GM23248 (cell line): ENCODE data around the gene GSTM2. TPM values are rescaled to one million over a fixed set of nuclear protein-coding genes. Genes with fewer than 3 reads are reported as not detected.
"Not testable (repeated sequence)": the region's sequence is repeated elsewhere in the genome, so short reads cannot be mapped to it uniquely, and the experiment has no call there.

Experiments used
- DNase-seq: peaks from one replicate; pipeline ENCODE4 v3.0.0-alpha.2; 2015
- H2AFZ ChIP-seq: fragments of 200-600 bp; sonication (generic); 2 replicates; pipeline ENCODE4 v1.6.1; 2016; ENCODE audit warnings: antibody characterized with exemption
- H3F3A ChIP-seq: fragments of 200-600 bp; sonication (generic); 2 replicates; pipeline ENCODE4 v1.6.1; 2016; ENCODE audit warnings: mild to moderate bottlenecking, antibody characterized with exemption, mixed run types; ENCODE audit not compliant: insufficient read depth
- H3K27ac ChIP-seq: fragments of 200-600 bp; sonication (generic); 2 replicates; pipeline ENCODE4 v1.5.1; 2016; ENCODE audit warnings: mild to moderate bottlenecking
- H3K27me3 ChIP-seq: fragments of 200-600 bp; sonication (generic); replicated peaks from 2 replicates; pipeline ENCODE4 v1.6.1; 2016; ENCODE audit warnings: mild to moderate bottlenecking; ENCODE audit not compliant: insufficient read depth
- H3K36me3 ChIP-seq: fragments of 200-600 bp; sonication (generic); 2 replicates; pipeline ENCODE4 v1.6.1; 2016; ENCODE audit warnings: low read depth, mild to moderate bottlenecking
- H3K4me1 ChIP-seq: fragments of 200-600 bp; sonication (generic); 2 replicates; pipeline ENCODE4 v1.6.1; 2016; ENCODE audit warnings: mild to moderate bottlenecking; ENCODE audit not compliant: insufficient read depth
- H3K4me2 ChIP-seq: fragments of 200-600 bp; sonication (generic); one replicate; pipeline ENCODE4 v1.6.1; 2016; ENCODE audit warnings: mild to moderate bottlenecking; ENCODE audit not compliant: unreplicated experiment
- H3K4me3 ChIP-seq: fragments of 200-600 bp; sonication (generic); 2 replicates; pipeline ENCODE4 v1.5.1; 2016; ENCODE audit warnings: mild to moderate bottlenecking
- H3K79me2 ChIP-seq: fragments of 200-600 bp; sonication (generic); 2 replicates; pipeline ENCODE4 v1.6.1; 2016; ENCODE audit warnings: mild to moderate bottlenecking; ENCODE audit not compliant: insufficient read depth
- H3K9ac ChIP-seq: fragments of 200-600 bp; sonication (generic); 2 replicates; pipeline ENCODE4 v1.6.1; 2016; ENCODE audit warnings: mild to moderate bottlenecking
- H3K9me2 ChIP-seq: fragments of 200-600 bp; sonication (generic); 2 replicates; pipeline ENCODE4 v1.6.1; 2016; ENCODE audit warnings: mixed run types, mild to moderate bottlenecking, moderate library complexity; ENCODE audit not compliant: insufficient read depth
- H3K9me3 ChIP-seq: fragments of 200-600 bp; sonication (generic); one replicate; pipeline ENCODE4 v1.6.1; 2017; ENCODE audit warnings: low read depth
- H4K20me1 ChIP-seq: fragments of 200-600 bp; sonication (generic); 2 replicates; pipeline ENCODE4 v1.6.0; 2016; ENCODE audit not compliant: insufficient read depth
- EZH2 ChIP-seq: fragments of 200-600 bp; sonication (generic); IDR thresholded peaks from 2 replicates; pipeline ENCODE4 v1.6.1; 2018; ENCODE audit warnings: antibody characterized with exemption, mild to moderate bottlenecking; ENCODE audit not compliant: insufficient read depth, poor library complexity, severe bottlenecking
- EZH2phosphoT487 ChIP-seq: fragments of 200-600 bp; sonication (generic); IDR thresholded peaks from 2 replicates; pipeline ENCODE4 v1.6.1; 2018; ENCODE audit warnings: antibody characterized with exemption, moderate library complexity, mild to moderate bottlenecking, low read depth; ENCODE audit not compliant: insufficient read depth
- WGBS, 2 experiments: methylation state at CpG; one replicate each; pipeline ENCODE4 v1.1.6; 2015 to 2017; ENCODE audit warnings: low lambda C conversion rate in 2 of 2, low coverage in 1 of 2; ENCODE audit errors: missing lambda C conversion rate in 2 of 2; 5-methylcytosine and 5-hydroxymethylcytosine counted together
- in situ Hi-C: fragments of 300-500 bp; cut with MboI; formaldehyde crosslinking; loops from 2 replicates; pipeline ENCODE4 v1.15.0; 2020
- polyA plus RNA-seq: library from polyadenylated mRNA; unstranded; fragments of >200 nt; fragmentation: Nextera tagmentation; extraction: Ambion mirVana; gene quantifications from 2 replicates; pipeline ENCODE4 v1.2.1, GENCODE V29; 2016
- total RNA-seq: library from RNA; depleted of rRNA; stranded (reverse); fragments of >200 nt; shearing (Covaris generic); gene quantifications from 2 replicates; pipeline ENCODE4 v1.2.3, GENCODE V29; 2014

The GSTM2 gene
- total and polyA plus RNA-seq, 2 experiments from 2014 or later = 19.7 to 41.2 TPM

GRCh38 chr1:109668123-109668775 lies 392 bp downstream of the GSTM2 start:
- in situ Hi-C loops = no loop called here

GRCh38 chr1:109669246-109669948 lies 1.5 kb downstream of the GSTM2 start:
- Histone ChIP-seq H3K4me1 (peaks cover 5% of the 10 kb centered on the region; the same call in 1 of the 2 replicates), H3K79me2 (no peaks in the 10 kb centered on the region), H3K4me3 (no peak overlapping the region), H3K9me3 (no peaks in the 10 kb centered on the region), H2AFZ (no peak overlapping the region), H3K9ac (no peak overlapping the region), H3F3A (no peaks in the 10 kb centered on the region), H3K4me2 (no peak overlapping the region), H3K9me2 (no peaks in the 10 kb centered on the region), H3K27ac (no peak overlapping the region), H4K20me1 (no peaks in the 10 kb centered on the region), H3K27me3 (no peaks in the 10 kb centered on the region), H3K36me3 (no peaks in the 10 kb centered on the region)
- no peak for DNase-seq
- TF ChIP-seq EZH2 (no peak), EZH2phosphoT487 (no peak)
- in situ Hi-C loops = no loop called here
- 87 to 89% methylated on average over 20 to 22 of the region's 22 CpGs for WGBS, 2 experiments

More at GRCh38 chr1:109668123-109668775, 392 bp downstream of the GSTM2 start:
- peak overlapping the region; percentile 84 for H2AFZ ChIP-seq
- peak overlapping the region; percentile 67 for H3K9ac ChIP-seq
- peaks cover 10% of the 10 kb centered on the region; the same call in 1 of the 2 replicates for H3K4me1 ChIP-seq
- peak; percentile 36 for DNase-seq
- no peaks in the 10 kb centered on the region for H3K27me3 ChIP-seq
- peak overlapping the region; percentile 70 for H3K4me3 ChIP-seq
- H3K4me2 ChIP-seq = peak overlapping the region; percentile 92
- WGBS, 2 experiments = 6 to 8% methylated on average over 13 to 18 of the region's 26 CpGs
- H3F3A ChIP-seq = no peaks in the 10 kb centered on the region
- H3K9me3 ChIP-seq = no peaks in the 10 kb centered on the region
- no peaks in the 10 kb centered on the region for H4K20me1 ChIP-seq
- H3K27ac ChIP-seq = no peak overlapping the region
- no peaks in the 10 kb centered on the region for H3K79me2 ChIP-seq
- TF ChIP-seq EZH2phosphoT487 (no peak), EZH2 (no peak)
- H3K9me2 ChIP-seq = no peaks in the 10 kb centered on the region
- no peaks in the 10 kb centered on the region for H3K36me3 ChIP-seq

- H3K9me2 ChIP-seq, DNase-seq, H3F3A ChIP-seq, H3K4me2 ChIP-seq, H3K36me3 ChIP-seq, H4K20me1 ChIP-seq, H3K9ac ChIP-seq, H3K9me3 ChIP-seq, H3K79me2 ChIP-seq, H3K27ac ChIP-seq, in situ Hi-C loops, H3K4me3 ChIP-seq, H3K27me3 ChIP-seq, H2AFZ ChIP-seq, H3K4me1 ChIP-seq: not testable (repeated sequence)
- WGBS, 2 experiments = 95 to 96% methylated on average over 4 to 5 of the region's 5 CpGs
Observed at GRCh38 chr1:109669949-109670302, 2.1 kb downstream of the GSTM2 start.

GRCh38 chr1:109671067-109671466 lies 3.2 kb downstream of the GSTM2 start:
- Histone ChIP-seq H4K20me1 (no peaks in the 10 kb centered on the region), H3K4me2 (no peak overlapping the region), H3K27me3 (no peaks in the 10 kb centered on the region), H3F3A (no peaks in the 10 kb centered on the region), H3K36me3 (no peaks in the 10 kb centered on the region), H3K4me1 (peaks cover 5% of the 10 kb centered on the region; the same call in 1 of the 2 replicates), H3K9me2 (no peaks in the 10 kb centered on the region), H3K9ac (no peak overlapping the region), H3K9me3 (no peaks in the 10 kb centered on the region), H3K4me3 (no peak overlapping the region), H3K27ac (no peak overlapping the region), H2AFZ (no peak overlapping the region), H3K79me2 (no peaks in the 10 kb centered on the region)
- in situ Hi-C loops = no loop called here
- WGBS, 2 experiments = 88 to 94% methylated on average over 5 of the region's 5 CpGs
- TF ChIP-seq EZH2 = no peak
- no peak for TF ChIP-seq EZH2phosphoT487
- no peak for DNase-seq

GRCh38 chr1:109673861-109674260 lies 6.0 kb downstream of the GSTM2 start:
- H3K4me1 ChIP-seq, H3K4me2 ChIP-seq, H3K27ac ChIP-seq, H4K20me1 ChIP-seq, in situ Hi-C loops, H3K9me3 ChIP-seq, DNase-seq, H2AFZ ChIP-seq, H3K4me3 ChIP-seq, H3K9me2 ChIP-seq, H3K36me3 ChIP-seq, H3K9ac ChIP-seq, H3K79me2 ChIP-seq, H3K27me3 ChIP-seq, H3F3A ChIP-seq: not testable (repeated sequence)
- WGBS, 2 experiments = 95 to 96% methylated on average over 2 of the region's 2 CpGs

GRCh38 chr1:109676683-109677381 lies 9.0 kb downstream of the GSTM2 start:
- H4K20me1 ChIP-seq, DNase-seq, H3K79me2 ChIP-seq, H3K9me3 ChIP-seq, H2AFZ ChIP-seq, H3K27me3 ChIP-seq, in situ Hi-C loops, H3K4me3 ChIP-seq, H3K27ac ChIP-seq, H3K4me1 ChIP-seq, H3K4me2 ChIP-seq, H3F3A ChIP-seq, H3K9me2 ChIP-seq, H3K36me3 ChIP-seq, H3K9ac ChIP-seq: not testable (repeated sequence)
- 68 to 80% methylated on average over 3 of the region's 3 CpGs for WGBS, 2 experiments
